Hematopoietic multipotent progenitor cell treated with erythropoietin and hydrocortisone succinate and interleukin-3 and kit ligand, for 6 days (in vitro differentiated cells): ENCODE measurements around the gene DDX39B.
"Not testable (repeated sequence)": the region's sequence is repeated elsewhere in the genome, so short reads cannot be mapped to it uniquely, and the experiment has no call there.

Source experiments
- DNase-seq: peaks from one replicate; pipeline ENCODE4 v3.0.0-alpha.2; 2015

DDX39B gene

DNA sequence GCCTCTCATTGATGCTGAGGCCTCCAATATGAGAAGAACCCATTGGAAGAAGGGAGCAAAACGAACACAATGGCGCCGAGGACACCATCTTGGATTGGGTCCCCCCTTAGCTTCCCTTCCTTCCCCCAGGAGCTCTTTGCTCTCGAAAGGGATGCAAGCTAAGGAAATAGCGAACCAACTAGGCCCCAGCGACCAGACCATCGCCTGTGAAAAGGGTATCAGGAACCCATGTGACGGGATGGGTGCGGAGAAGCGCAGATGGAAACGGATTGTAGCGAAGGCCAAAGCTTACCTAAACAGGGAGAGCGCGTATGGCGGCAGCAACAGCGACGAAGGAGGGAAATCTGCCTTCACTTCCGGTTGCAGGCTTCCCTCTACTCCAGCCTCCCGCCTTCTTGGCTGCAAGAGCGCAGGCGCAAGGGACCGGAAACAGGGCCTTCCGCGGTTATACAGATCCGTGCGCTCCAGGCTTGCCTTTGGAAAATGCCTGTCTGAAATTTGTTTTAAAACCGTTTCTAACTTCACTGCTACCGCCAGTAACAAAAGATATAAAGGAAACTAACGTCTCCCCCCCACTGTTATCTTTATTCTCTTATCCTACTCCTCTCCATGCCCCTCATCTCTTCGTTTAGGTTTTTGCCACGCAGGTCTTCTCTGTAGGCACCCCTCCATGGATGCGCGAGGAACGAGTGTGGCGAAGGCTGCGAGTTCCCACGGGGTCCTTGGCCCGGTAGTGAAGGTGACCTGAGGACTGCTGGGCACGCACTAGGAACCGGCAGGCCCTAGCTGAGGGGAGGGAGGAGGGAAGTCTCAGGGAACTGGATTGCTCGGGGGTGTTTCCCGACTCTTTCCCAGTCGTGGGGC, at the start of gene DDX39B:
Gene DDX39B, minus strand, starts transcription at position 346 of the 864 bp plus-strand sequence. CDS start 1,471 bp downstream, outside the sequence.
- peak; percentile 99 for DNase-seq

DNA sequence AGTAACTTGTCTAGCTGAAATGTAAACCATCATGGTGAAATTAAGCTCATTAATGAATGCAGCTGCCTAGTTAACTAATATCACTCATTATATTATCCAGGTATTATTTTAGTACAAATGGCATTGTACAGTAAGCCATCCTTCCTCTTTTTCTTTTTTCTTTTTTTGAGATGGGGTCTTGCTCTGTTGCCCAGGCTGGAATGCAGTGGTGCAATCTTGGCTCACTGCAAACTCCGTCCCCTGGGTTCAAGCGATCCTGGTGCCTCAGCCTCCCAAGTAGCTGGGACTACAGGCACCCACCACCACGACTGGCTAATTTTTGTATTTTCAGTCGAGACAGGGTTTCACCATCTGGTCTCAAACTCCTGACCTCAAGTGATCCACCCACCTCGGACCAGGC, 48.9 kb upstream of the DDX39B start:
- DNase-seq, result not testable (repeated sequence)

DNA sequence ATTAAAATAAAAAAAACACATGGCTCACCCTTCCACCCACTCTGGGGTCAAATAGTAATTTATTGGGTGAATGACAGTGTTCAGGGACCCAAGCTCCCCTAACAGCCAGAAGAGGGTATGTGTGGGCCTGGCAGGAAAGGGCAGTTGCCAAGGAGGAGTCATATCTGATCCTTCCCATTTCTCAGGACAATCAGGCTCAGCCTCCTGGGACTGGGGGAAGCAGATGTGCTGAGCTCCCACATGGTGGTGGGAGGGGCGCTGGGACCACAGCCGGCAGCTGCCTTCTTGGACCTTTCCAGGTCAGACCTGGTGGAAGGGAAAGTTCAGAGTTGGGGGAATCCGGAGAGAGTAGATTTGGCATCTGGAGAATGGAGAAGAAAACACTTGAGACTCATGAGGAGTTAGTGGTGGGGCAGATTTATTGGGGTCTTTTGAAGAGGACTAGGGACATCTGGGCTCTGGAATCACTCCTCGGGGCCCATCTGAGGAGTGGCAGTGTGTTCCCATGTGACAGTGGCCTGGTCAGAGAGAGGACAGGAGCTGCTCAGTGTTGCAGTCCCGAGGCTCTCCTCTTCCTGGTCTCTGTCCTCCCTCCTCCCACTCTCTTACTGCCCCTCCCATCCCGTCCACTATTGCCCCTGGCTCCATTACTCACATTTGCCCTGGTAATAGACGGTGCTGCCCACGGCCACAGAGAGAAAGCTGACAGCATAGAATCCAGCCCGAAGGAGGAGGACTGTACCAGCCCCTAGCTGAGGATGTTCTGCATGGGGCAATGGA, 47.3 kb upstream of the DDX39B start:
- DNase-seq, result no peak

DNA sequence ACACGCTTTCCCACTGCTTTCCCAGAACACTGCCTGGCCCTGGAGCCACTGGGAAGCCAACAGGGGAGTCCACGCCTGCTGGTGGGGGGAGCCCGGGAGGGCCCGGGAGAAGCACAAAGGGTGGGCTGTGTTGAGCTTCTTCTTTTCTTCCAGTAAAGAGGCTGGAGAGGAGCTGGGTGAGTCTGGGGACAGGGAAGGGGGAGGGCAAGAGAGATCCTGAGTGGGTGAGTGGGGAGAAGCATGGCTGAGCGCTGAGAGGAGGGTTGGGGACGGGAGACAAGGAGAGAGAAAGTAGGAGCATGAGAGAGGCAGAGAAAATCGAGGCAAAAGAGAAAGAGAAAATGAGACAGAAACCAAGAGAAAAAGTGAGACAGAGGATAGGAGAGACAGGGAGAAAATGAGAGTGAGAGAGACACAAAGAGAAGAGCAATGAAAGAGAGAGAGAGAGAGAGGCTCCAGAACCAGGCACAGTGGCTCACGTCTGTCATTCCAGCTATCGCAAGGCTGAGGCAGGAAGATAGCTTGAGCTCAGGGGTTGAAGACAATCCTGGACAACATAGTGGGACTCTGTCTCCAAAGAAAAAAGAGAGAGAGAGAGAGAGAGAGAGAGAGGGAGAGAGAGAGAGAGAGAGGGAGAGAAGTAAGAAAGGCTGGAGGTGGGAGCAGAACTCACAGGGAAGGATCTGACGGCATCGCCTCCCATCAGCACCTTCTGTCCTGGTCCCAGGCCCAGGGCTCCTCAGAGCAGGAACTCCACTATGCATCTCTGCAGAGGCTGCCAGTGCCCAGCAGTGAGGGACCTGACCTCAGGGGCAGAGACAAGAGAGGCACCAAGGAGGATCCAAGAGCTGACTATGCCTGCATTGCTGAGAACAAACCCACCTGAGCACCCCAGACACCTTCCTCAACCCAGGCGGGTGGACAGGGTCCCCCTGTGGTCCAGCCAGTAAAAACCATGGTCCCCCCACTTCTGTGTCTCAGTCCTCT, 46.3 kb upstream of the DDX39B start:
- no peak for DNase-seq

DNA sequence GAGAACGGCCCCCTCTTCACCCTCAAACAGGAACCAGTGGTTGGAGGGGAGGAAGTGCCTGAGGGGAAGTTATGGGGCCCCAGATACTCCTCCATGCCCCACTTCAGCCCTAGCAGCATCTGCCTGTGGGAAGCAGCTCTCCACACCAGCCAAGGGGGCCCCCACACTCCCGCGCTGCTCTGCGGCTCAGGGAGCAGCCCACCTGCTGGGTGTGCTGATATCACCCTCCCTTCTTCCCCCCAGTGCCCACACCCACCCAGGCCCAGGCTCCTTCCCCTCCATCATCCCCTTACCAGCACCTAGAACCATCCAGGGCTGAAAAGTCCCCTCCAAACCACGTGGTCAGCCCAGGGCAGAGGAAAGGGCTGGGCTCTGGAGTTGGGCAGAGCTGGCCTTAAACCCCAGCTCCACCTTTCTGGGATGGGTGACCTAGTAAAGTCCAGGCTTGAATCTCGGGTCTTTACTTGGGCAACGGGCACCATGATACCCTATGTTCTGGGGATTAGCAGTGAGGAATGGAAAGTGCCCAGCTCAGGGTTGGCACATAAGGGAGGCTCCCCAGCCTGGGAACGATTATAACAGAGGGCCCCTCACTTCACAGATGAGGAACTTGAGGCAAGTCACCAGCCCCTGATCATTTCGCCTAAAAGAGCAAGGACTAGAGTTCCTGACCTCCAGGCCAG, 44.9 kb upstream of the DDX39B start:
- DNase-seq, result peak; percentile 75

DNA sequence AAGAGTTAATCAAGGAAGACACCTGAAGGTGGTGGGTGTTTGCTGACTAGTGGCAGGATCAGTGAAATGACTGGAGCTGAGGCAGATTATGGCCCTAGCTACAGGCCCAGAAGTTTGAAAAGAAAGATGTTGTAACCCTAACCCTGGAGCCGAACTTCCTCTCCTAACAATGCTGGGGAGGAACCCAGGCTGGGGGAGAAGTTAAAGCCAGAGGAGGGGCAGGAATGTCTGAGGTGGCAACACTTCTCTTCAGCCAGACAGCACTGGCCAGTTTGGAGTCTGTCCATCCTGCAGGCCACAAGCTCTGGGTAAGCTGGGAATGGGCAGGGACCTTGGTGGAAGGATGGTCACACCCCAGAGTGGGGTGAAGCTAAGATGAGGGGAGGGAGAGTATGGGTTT, 44.2 kb upstream of the DDX39B start, which contains the start of gene LST1:
Gene LST1, plus strand, starts transcription at position 270 of the 400 bp plus-strand sequence. CDS start 1,023 bp downstream, outside the sequence.
- peak; percentile 55 for DNase-seq

DNA sequence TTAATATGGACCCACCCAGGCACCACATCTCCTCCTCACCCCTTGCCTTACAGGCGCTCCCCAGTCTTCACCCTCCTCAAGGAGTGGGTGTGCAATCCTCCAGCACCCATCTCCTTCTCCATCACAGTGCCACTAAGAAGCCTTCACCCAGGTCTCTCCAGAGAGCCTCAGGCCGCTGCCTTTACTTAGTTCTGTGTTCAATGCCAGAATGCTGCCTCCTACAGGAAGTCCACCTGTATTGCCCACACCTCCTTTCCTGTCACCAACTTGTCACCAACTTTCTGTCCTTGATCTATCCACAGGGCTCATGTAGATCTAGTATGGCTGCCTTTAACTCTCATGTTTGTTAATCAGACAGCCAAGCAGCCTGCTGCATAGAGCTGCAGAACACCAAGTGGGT, 43.7 kb upstream of the DDX39B start:
- DNase-seq, result peak; percentile 73

DNA sequence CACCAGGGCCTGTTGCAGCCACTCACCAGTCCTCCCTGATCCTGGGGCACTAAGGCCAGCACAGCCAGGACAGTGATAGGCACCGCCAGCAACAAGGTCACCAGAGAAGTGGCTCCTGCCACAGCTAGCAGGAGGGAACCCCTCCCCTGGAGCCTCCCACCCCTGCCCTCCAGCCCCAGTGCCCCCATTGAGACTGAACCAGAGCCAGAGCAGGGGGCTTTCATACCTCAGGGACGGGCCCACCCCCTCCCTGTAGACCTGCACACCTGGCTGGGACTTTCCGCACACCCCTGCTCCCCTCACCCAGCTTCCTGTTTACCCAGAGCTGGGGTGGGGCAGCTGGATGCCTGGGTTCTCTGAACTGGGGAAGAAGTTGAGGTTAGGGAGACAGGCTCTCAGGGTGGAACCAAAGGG, 40.4 kb upstream of the DDX39B start, which contains the start of gene LTB:
Gene LTB, minus strand, starts transcription at position 195 of the 414 bp plus-strand sequence. Its CDS starts 7 bp downstream, at position 188.
- no peak for DNase-seq

DNA sequence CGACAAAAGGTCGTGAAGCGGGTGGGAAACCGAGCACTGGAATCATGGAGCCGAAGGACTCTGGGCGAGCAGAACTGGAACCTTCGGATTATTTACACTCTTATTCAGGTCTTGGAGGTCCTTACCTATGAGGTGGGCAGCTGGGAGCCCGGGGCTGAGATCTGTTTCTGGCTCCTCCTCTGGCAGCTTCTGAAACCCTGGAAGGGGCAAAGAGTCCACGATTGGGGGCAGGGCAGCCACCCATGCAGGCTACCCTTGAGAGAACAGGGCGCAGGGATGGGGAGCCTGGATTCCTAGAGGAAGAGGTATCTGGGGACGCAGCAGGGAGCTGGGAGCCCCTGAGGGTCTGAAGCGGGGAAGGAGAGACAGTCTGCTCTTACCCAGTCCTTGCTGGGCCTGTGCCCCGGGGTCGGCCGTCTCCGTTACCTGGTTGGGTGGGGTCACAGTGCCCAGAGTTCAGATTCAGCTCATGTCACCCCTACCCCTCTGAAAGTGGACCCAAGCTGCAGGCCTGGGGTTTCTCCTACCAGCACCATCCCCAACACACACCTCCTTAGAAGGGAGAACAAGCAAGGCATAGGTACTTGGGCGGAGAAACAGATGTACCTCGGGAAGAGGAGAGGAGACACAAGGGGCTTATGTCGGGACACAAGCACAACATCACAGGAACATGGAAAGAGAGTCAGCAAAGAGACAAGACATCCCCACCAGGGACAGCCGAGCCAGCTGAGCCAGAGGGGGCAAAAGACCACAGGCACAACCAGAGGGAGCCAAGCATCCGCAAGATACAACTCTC, 39.8 kb upstream of the DDX39B start:
- peak; percentile 38 for DNase-seq

DNA sequence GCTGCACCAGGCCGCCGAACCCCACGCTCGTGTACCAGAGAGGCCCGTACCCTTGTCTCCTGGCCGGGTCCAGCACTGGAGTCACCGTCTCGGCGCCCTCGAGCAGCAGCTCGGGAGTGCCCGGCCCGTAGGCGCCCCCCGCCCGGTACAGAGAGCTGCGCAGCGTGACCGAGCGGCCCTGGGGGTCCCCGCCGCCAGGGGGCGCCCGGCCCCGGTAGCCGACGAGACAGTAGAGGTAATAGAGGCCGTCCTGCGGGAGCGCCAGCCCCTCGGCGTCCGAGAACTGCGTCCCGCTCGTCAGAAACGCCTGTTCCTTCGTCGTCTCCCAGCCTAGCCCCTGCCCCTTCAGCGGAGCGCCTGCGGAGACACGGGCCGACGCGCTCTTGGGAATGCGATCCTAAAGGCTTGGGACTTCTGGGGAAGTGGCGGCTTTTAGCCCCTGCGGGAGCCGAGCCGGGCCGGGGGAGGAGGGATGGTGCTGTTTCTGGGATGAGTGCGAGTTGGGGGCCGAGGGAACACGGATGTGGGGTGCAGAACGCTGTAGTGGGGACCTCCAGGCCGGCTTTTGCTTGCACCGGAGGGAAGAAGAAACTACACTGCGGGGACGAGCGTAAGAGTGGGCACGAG, 39.1 kb upstream of the DDX39B start:
- peak; percentile 89 for DNase-seq

DNA sequence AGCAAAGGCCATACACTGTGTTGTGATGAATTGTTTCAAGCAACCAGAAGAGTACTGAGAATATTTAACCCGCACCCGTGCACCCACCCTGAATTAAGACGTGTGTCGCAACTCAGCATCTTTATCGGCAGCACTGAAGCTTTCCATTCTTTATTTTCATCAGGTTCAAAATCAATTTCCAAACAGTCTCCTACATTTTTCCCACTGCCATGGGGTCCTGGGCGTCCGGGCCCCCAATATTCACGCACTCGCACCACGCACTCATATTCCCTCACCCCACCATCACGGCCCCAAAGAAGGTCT, 38.6 kb upstream of the DDX39B start:
- no peak for DNase-seq

DNA sequence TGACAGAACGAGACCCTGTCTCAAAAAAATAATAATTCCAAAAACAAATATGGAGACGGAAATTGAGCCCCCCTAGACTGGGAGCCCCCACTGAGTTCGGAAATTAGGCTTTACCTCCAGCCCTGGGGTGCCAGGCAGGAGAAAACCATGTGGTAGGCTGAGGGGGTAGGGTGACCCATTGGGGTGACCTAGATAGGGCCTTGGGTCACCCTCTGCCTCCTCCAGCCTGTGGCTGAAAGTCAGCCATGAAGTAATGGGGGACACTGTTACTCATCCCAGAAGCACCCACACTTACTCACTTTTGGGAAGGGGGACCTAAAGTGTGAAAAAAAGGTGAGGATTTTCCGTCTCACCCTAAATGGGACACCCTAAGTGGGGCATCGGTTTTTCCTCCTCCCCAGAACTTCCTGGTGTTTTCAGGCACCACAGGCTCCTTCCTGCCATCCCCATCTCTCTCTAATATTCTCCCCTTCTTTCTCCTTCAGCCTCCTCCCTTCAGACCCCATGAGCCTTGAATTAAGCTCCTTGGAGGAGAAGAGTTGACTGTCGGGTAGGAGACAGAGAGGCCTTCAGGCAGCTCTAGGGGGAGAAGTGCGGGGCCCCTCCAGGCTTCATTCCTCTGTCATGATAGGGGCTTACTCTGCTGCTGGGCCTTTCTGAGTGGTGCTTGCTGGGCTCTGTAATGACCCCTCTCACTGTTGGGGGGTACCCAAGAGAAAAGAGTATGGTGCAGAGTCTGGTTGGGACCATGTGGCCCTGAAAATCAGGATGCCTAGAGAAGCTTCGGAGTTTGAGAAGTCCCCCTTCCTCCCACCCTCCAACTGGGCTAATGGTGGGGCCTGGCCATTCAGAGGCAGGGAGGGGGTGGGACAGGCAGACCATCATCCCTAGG, 38.0 kb upstream of the DDX39B start:
- DNase-seq, result no peak

DNA sequence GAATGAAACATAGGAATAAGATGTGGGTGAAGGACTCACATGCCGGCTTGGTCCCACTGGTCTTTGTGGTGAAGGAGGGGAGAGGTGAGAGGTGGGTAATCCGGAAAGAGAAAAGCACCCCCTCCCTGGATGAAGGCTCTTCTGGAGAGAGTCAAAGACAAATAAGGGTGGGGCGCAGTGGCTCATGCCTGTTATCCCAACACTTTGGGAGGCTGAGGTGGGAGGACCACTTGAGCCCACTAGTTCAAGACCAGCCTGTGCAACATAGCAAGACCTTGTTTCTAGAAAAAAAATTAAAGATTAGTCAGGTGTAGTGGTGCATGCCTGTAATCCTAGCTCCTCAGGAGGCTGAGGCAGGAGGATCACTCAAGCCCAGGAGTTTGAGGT, 37.3 kb upstream of the DDX39B start:
- DNase-seq, result no peak

DNA sequence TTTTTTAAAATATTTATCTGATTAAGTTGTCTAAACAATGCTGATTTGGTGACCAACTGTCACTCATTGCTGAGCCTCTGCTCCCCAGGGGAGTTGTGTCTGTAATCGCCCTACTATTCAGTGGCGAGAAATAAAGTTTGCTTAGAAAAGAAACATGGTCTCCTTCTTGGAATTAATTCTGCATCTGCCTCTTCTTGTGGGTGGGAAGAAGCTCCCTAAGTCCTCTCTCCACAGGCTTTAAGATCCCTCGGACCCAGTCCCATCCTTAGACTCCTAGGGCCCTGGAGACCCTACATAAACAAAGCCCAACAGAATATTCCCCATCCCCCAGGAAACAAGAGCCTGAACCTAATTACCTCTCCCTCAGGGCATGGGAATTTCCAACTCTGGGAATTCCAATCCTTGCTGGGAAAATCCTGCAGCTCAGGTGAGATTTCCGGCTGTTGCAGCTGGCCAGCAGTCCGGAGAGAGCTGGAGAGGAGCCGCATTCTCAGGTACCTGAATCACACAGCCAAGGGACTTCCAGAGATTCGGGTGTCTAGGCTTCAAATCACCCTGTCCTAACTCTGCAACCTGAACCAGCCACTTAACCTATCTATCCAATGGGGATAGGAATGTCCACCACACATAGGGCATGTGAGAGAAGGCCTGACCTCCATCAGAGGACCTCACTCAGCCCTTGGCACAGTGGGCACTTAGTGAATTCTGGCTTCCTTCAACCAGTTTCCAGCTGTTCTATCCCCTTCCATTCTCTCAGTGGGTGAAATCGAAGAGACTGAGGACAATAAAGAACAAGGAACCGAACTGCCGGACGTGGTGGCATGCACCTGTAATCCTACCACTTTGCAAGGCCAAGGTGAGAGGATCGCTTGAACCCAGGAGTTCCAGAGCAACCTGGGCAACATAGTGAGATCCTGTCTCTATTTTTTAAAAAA, 36.6 kb upstream of the DDX39B start:
- no peak for DNase-seq

DNA sequence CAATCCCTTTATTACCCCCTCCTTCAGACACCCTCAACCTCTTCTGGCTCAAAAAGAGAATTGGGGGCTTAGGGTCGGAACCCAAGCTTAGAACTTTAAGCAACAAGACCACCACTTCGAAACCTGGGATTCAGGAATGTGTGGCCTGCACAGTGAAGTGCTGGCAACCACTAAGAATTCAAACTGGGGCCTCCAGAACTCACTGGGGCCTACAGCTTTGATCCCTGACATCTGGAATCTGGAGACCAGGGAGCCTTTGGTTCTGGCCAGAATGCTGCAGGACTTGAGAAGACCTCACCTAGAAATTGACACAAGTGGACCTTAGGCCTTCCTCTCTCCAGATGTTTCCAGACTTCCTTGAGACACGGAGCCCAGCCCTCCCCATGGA, 35.8 kb upstream of the DDX39B start:
- DNase-seq, result no peak

DNA sequence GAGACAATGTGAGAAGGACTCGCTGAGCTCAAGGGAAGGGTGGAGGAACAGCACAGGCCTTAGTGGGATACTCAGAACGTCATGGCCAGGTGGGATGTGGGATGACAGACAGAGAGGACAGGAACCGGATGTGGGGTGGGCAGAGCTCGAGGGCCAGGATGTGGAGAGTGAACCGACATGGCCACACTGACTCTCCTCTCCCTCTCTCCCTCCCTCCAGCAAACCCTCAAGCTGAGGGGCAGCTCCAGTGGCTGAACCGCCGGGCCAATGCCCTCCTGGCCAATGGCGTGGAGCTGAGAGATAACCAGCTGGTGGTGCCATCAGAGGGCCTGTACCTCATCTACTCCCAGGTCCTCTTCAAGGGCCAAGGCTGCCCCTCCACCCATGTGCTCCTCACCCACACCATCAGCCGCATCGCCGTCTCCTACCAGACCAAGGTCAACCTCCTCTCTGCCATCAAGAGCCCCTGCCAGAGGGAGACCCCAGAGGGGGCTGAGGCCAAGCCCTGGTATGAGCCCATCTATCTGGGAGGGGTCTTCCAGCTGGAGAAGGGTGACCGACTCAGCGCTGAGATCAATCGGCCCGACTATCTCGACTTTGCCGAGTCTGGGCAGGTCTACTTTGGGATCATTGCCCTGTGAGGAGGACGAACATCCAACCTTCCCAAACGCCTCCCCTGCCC, 35.2 kb upstream of the DDX39B start:
- DNase-seq, result no peak

DNA sequence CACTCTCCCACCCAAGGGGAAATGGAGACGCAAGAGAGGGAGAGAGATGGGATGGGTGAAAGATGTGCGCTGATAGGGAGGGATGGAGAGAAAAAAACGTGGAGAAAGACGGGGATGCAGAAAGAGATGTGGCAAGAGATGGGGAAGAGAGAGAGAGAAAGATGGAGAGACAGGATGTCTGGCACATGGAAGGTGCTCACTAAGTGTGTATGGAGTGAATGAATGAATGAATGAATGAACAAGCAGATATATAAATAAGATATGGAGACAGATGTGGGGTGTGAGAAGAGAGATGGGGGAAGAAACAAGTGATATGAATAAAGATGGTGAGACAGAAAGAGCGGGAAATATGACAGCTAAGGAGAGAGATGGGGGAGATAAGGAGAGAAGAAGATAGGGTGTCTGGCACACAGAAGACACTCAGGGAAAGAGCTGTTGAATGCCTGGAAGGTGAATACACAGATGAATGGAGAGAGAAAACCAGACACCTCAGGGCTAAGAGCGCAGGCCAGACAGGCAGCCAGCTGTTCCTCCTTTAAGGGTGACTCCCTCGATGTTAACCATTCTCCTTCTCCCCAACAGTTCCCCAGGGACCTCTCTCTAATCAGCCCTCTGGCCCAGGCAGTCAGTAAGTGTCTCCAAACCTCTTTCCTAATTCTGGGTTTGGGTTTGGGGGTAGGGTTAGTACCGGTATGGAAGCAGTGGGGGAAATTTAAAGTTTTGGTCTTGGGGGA, 34.3 kb upstream of the DDX39B start:
- no peak for DNase-seq
